SJSA1 (cell line): ENCODE results near the gene TRAPPC12. TPM values are rescaled to one million over a fixed set of nuclear protein-coding genes. Genes with fewer than 3 reads are reported as not detected.
"Not testable (repeated sequence)": the region's sequence is repeated elsewhere in the genome, so short reads cannot be mapped to it uniquely, and the experiment has no call there.

Experiments used
- DNase-seq, 2 experiments: peaks; one replicate each; pipeline ENCODE4 v3.0.0-alpha.2; 2015 to 2020; ENCODE audit warnings: low spot score in 2 of 2, low read depth in 1 of 2
- H3K27ac ChIP-seq: fragments of 250-450 bp; sonication (Bioruptor Pico); 2 replicates; pipeline ENCODE4 v1.5.1; 2020; ENCODE audit warnings: mild to moderate bottlenecking, moderate library complexity
- H3K27me3 ChIP-seq: fragments of 250-450 bp; sonication (Bioruptor Pico); replicated peaks from 2 replicates; pipeline ENCODE4 v1.5.1; 2020; ENCODE audit warnings: mild to moderate bottlenecking, moderate library complexity
- H3K36me3 ChIP-seq: fragments of 250-450 bp; sonication (Bioruptor Pico); 2 replicates; pipeline ENCODE4 v1.5.1; 2020; ENCODE audit warnings: mild to moderate bottlenecking
- H3K4me1 ChIP-seq: fragments of 250-450 bp; sonication (Bioruptor Pico); replicated peaks from 2 replicates; pipeline ENCODE4 v1.6.1; 2021; ENCODE audit warnings: mild to moderate bottlenecking
- H3K4me3 ChIP-seq: fragments of 250-450 bp; sonication (Bioruptor Pico); 2 replicates; pipeline ENCODE4 v1.5.1; 2020; ENCODE audit warnings: mild to moderate bottlenecking
- H3K9me3 ChIP-seq: fragments of 250-450 bp; sonication (Bioruptor Pico); replicated peaks from 2 replicates; pipeline ENCODE4 v1.5.1; 2020; ENCODE audit warnings: mild to moderate bottlenecking
- total RNA-seq: library from RNA; depleted of rRNA; stranded (reverse); fragments of >200 nt; shearing (Covaris generic); gene quantifications from 2 replicates; pipeline ENCODE4 v1.2.3, GENCODE V29; 2014

The TRAPPC12 gene
- total RNA-seq, 1 experiment from 2014 or later: 56.1 TPM

DNA sequence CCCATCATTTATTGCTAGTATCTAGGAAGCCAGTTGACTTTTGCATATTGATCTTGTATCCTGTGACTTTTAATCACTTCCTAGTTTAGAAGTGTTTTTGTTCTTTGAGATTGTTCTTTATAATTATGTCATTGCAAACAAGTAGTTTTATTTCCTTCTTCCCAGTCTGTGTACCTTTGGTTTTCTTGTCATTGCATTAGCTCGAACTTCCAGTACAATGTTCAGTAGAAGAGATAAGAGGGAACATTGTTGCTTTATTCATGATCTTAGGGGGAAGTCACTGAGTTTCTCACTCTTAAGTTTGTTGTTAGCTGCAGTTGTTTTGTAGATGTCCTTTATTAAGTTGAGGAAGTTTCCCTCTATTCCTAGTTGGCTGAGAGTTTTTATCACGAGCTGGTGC is 61.0 kb downstream of the TRAPPC12 start:
- Histone ChIP-seq H3K27me3 (no peaks in the 10 kb centered on the region), H3K36me3 (peaks cover 21% of the 10 kb centered on the region), H3K27ac (no peak overlapping the region), H3K4me1 (no peaks in the 10 kb centered on the region), H3K4me3 (no peak overlapping the region), H3K9me3 (no peaks in the 10 kb centered on the region)
- no peak for DNase-seq

DNA sequence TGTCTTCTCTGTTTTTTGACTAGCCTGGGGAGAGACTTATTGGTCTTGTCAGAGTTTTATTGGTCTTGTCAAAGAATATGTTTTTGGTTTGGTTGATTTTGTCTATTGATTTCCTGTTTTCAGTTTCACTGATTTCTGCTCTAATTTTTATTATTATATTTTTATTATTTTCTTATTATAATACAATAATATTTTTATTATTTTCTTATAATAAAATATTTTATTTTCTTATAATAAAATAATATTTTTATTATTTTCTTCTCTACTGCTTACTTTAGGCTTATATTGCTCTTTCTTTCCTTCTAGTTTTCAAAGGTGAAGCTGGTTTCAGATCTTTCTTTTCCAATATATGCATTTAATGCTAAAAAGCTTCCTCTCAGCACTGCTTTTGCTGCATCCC is 62.0 kb downstream of the TRAPPC12 start:
- H3K4me3 ChIP-seq: no peak overlapping the region
- H3K4me1 ChIP-seq: no peaks in the 10 kb centered on the region
- H3K27me3 ChIP-seq: no peaks in the 10 kb centered on the region
- no peaks in the 10 kb centered on the region for H3K9me3 ChIP-seq
- H3K27ac ChIP-seq: no peak overlapping the region
- peaks cover 30% of the 10 kb centered on the region for H3K36me3 ChIP-seq
- DNase-seq: no peak

DNA sequence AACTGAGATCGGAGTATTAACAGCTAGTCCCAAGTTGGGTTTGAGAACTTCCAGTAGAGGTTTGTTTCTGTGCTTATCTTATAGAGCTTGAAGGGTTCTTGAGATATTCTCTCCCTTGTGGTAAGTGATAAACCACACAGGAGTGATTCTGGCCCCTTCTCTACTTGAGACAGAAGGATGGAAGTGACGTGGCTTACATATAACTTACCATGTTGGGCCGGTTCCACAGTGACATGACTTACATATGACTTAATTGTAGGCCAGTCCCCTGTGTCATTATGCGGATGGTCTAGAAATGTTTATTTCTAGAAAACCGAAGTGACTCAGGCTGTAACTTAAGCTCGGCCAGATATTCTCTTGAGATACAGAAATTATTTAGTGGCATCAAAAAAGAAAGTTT is 62.7 kb downstream of the TRAPPC12 start:
- Histone ChIP-seq H3K9me3 (no peaks in the 10 kb centered on the region), H3K4me3 (no peak overlapping the region), H3K27me3 (no peaks in the 10 kb centered on the region), H3K27ac (no peak overlapping the region), H3K4me1 (no peaks in the 10 kb centered on the region), H3K36me3 (peaks cover 38% of the 10 kb centered on the region)
- DNase-seq: no peak

DNA sequence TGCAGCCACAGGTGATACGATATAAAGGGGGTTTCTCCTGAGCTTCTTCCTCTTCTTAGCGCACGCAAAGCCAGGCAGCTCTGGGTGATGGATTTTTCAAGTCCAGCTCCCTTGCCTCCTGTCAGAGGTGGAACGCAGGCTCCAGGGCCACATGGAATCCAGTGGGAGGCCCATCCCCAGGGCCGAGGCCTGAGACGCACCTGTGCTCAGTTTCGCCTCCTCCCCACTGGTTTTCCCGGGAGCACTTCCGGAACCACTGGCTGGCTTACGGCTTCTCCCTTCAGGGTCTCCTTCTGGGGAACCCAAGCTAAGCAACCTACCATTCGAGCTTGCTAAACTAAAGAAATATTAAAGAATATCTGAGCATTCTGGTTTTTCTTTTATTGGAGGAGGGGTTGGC is 63.6 kb downstream of the TRAPPC12 start:
- DNase-seq: no peak
- H3K4me1 ChIP-seq: no peaks in the 10 kb centered on the region
- no peaks in the 10 kb centered on the region for H3K9me3 ChIP-seq
- H3K27me3 ChIP-seq: no peaks in the 10 kb centered on the region
- no peak overlapping the region for H3K4me3 ChIP-seq
- H3K27ac ChIP-seq: no peak overlapping the region
- H3K36me3 ChIP-seq: peaks cover 45% of the 10 kb centered on the region

DNA sequence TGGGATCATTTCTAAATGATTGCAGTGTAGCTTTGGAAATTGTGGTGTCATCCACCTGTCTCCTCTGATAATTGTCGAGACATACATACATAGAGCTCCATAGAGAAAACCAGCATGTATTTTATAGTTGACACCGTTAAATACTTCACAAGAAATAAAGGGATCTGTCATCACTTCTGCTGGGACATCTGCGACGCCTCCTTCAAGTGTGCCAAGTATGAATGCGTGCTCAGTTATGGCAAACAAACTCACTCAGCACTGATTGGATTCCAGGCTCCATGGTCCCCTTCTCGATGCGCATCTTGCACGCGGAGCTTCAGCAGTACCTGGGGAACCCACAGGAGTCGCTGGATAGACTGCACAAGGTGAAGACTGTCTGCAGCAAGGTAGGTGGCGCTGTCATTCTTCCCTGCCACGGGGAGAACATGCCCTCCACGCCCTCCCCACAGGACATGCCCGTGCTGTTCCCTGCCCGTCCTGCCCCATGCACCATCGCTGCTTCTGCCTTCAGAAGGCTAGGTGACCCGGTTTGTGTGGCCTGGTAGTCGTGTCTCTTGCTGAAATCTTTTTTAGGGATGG is 64.1 kb downstream of the TRAPPC12 start:
- no peak for DNase-seq
- Histone ChIP-seq H3K27me3 (no peaks in the 10 kb centered on the region), H3K4me1 (no peaks in the 10 kb centered on the region), H3K9me3 (no peaks in the 10 kb centered on the region), H3K36me3 (peaks cover 45% of the 10 kb centered on the region), H3K4me3 (no peak overlapping the region), H3K27ac (no peak overlapping the region)

DNA sequence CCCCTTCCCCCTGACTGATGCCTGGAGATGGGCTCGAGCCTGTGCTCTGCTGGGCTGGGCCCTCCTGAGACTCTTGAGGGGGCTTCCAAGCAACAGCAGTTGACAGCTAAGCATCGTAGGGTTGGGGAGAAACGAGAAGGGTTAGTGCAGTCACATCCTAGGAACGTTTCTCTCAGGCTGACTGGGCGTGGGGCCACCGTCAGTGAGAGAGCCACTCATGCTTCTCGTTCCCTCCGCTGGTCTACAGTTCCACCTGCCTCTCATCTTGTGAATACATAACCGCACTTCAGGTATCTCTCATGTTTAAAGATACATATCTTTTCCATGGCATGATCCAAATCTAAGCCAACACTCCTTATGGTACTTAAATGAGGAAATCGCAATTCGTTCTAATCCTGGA is 66.4 kb downstream of the TRAPPC12 start:
- Histone ChIP-seq H3K9me3 (no peaks in the 10 kb centered on the region), H3K4me3 (no peak overlapping the region), H3K4me1 (no peaks in the 10 kb centered on the region), H3K27me3 (no peaks in the 10 kb centered on the region), H3K27ac (no peak overlapping the region), H3K36me3 (peaks cover 53% of the 10 kb centered on the region)
- peak in 1 of 2 experiments; percentile 22 for DNase-seq

DNA sequence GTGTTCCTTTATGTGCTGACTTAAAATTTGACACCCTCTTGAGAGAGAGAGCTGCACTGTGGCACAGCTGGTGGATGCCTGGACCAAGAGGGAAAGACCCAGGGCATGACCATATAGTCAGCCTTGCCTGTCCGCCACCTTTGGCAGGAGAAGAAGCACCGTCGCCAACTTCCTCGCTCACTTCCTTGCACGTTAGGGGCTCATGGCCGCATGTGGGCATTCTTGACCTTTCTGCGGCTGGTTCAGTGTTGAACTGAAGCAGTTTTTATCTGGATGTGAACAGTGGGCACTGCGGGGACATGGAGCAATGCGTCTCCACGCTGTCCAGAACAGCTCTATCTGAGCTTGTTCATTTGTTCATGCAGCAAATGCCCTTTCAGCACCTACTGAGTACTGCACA is 66.9 kb downstream of the TRAPPC12 start:
- peaks cover 53% of the 10 kb centered on the region for H3K36me3 ChIP-seq
- no peaks in the 10 kb centered on the region for H3K27me3 ChIP-seq
- no peak overlapping the region for H3K4me3 ChIP-seq
- no peaks in the 10 kb centered on the region for H3K4me1 ChIP-seq
- DNase-seq: peak in 1 of 2 experiments; percentile 32
- no peaks in the 10 kb centered on the region for H3K9me3 ChIP-seq
- no peak overlapping the region for H3K27ac ChIP-seq

DNA sequence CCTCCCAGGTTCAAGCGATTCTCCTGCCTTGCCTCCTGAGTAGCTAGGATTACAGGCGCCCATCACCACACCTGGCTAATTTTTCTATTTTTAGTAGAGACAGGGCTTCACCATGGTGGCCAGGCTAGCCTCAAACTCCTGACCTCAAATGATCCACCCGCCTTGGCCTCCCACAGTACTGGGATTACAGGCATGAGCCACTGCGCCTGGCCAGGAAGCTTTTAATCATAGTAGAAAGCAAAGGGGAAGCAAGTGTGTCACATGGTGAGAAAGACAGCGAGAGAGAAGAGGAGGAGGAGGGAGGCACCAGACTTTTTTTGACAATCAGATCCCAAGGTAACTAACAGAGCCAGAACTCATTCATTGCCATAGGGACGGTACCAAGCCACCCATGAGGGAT is 67.7 kb downstream of the TRAPPC12 start:
- H3K4me3 ChIP-seq, H3K27ac ChIP-seq, H3K4me1 ChIP-seq, DNase-seq, H3K27me3 ChIP-seq, H3K9me3 ChIP-seq: not testable (repeated sequence)
- peaks cover 53% of the 10 kb centered on the region for H3K36me3 ChIP-seq

DNA sequence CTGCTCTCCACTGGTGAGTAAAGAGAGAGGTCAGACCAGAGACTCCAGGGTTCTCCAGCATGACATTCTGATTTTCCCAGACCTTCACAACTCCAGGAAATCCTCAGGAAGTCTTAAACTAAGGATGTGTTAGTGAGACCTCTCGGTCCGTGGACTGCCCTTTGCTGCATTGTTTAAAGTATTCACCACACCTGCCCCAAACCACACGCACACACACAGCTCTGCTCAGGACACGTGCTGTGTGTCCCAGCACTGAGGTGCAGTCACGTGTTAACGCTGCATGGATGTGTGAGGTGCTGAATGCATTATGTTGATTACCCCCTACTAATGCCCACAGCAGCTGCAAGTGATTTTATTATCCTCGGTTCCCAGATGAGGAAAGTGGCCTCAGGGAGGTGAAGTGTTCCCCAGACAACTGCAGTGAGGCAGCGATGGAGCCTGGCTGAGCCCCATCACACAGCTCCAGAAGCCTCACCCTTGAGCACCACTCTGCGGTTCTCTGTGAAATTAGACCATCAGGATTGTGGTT is 68.4 kb downstream of the TRAPPC12 start:
- Histone ChIP-seq H3K27me3 (no peaks in the 10 kb centered on the region), H3K9me3 (no peaks in the 10 kb centered on the region), H3K4me1 (no peaks in the 10 kb centered on the region), H3K36me3 (peaks cover 53% of the 10 kb centered on the region), H3K4me3 (no peak overlapping the region), H3K27ac (no peak overlapping the region)
- no peak for DNase-seq

DNA sequence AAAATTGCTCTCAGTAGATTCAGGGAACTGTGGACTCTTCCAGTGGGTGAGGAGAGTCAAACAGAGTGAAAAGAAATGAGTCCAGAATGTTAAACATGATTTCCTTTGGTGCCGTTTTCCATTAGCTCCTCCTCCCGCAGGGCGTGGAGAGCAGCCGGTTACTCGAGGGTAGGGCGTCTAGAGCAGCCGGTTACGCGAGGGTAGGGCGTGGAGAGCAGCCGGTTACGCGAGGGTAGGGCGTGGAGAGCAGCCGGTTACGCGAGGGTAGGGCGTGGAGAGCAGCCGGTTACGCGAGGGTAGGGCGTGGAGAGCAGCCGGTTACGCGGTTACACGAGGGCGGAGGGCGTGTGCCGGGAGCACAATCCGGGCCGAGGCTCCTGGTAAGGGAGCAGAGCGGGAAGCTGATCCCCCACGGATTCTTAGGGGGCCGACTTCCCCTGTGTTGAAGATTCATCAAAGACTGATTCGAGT is 69.0 kb downstream of the TRAPPC12 start:
- not testable (repeated sequence) for H3K4me1 ChIP-seq, H3K27ac ChIP-seq, H3K9me3 ChIP-seq, H3K27me3 ChIP-seq, H3K4me3 ChIP-seq
- DNase-seq: peak in 1 of 2 experiments; percentile 33
- H3K36me3 ChIP-seq: peaks cover 55% of the 10 kb centered on the region

DNA sequence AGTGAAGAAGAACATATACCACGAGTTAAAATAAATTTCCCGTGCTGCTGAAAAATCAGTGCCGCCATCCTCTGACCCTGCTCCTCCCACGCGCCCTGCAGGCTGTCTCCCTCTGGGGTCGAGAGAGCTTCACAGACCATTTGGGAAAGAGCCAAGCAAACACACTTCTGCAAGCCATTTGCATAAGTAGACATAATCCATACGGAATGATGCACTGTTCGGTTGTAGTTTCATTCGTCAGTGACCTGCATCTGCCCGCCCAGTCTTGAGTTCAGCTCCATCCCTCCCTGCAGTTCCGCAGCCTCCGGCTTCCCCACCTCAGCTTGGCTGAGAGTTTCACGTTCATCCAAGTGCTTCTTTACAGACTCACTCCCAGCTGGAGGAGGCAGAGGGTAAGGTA is 69.6 kb downstream of the TRAPPC12 start:
- no peaks in the 10 kb centered on the region for H3K9me3 ChIP-seq
- no peaks in the 10 kb centered on the region for H3K4me1 ChIP-seq
- H3K36me3 ChIP-seq: peaks cover 50% of the 10 kb centered on the region
- no peak overlapping the region for H3K4me3 ChIP-seq
- H3K27me3 ChIP-seq: no peaks in the 10 kb centered on the region
- peak in 1 of 2 experiments; percentile 29 for DNase-seq
- H3K27ac ChIP-seq: no peak overlapping the region

DNA sequence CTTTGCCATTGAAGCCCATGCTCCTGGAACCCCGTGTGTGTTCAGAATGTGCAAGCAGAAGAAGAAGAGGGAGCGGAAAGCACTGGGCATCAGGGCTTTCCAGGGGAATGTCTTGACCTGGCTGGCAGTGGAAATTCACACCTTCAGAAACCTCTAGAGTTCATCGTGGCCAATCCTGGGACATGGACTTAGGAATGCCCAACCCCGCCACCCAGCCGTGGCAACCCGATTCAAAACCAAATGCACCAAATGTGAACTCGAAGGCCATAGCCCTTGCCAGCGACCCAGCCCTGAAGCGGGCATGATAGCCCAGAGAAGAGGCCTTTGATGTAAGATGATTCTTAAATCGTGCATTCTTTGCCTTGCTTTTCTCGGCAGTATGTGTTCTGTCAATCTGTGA is 70.4 kb downstream of the TRAPPC12 start:
- Histone ChIP-seq H3K27me3 (no peaks in the 10 kb centered on the region), H3K36me3 (peaks cover 45% of the 10 kb centered on the region), H3K4me1 (no peaks in the 10 kb centered on the region), H3K4me3 (no peak overlapping the region), H3K9me3 (no peaks in the 10 kb centered on the region), H3K27ac (no peak overlapping the region)
- DNase-seq: no peak

DNA sequence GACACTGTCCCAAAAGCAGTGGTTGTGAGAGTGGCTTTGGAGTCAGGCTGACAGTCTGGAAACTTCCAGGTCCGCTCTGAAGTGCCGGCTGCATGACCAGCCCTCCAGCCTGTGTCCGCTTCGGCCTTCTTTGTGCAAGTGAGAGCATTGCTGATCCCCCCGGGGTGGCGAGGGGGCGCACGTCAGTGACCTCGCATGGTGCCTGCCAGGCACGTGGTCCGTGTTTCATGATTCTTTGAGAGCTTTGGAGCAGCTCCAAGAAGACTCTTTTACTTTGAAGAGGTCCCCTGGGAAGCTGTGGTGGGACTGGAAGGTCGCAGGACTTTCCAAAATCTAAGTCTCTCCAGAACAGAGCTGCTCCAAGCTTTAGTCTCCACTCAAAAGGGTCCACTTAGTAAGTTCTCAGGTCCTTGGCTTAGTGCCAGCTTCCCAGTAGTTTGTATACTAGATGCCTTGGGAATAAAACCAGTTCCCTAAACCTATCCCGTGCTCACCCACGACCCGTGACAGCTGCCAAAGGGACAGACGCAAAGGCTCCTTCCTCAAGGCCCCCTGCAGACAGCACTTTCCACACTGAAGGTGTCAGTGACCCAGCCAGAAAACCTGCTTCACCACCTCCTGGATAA is 71.0 kb downstream of the TRAPPC12 start:
- H3K9me3 ChIP-seq: no peaks in the 10 kb centered on the region
- H3K4me3 ChIP-seq: no peak overlapping the region
- no peaks in the 10 kb centered on the region for H3K27me3 ChIP-seq
- DNase-seq: no peak
- H3K36me3 ChIP-seq: peaks cover 42% of the 10 kb centered on the region
- H3K4me1 ChIP-seq: no peaks in the 10 kb centered on the region
- no peak overlapping the region for H3K27ac ChIP-seq

DNA sequence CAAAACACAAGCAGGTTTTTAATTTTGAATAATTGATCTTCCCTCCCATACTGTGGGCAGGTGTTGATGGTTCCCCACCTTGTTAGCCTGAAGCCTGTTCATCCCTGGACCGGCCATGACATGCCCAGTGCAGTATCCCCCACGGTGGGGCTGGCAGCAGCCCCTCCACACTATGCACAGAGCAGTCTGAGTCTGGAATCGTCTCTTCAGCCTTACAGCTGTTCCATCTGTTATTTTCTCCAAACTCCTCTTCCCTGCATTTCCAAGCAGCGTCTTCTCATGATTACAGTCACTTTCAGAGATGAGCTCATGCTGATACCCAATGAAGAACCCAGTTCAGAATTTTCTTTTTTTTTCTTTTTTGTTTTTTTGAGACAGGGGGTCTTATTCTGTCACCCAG is 71.7 kb downstream of the TRAPPC12 start:
- DNase-seq: no peak
- Histone ChIP-seq H3K4me3 (no peak overlapping the region), H3K4me1 (no peaks in the 10 kb centered on the region), H3K9me3 (no peaks in the 10 kb centered on the region), H3K27me3 (no peaks in the 10 kb centered on the region), H3K27ac (no peak overlapping the region), H3K36me3 (peaks cover 41% of the 10 kb centered on the region)
